ENCODE results near the gene CHRD. TPM values are rescaled to one million over a fixed set of nuclear protein-coding genes. Genes with fewer than 3 reads are reported as not detected.

Gene CHRD
- total and polyA plus RNA-seq, 10 donors: 5.2 to 26.5 (median 14.9) TPM

DNA sequence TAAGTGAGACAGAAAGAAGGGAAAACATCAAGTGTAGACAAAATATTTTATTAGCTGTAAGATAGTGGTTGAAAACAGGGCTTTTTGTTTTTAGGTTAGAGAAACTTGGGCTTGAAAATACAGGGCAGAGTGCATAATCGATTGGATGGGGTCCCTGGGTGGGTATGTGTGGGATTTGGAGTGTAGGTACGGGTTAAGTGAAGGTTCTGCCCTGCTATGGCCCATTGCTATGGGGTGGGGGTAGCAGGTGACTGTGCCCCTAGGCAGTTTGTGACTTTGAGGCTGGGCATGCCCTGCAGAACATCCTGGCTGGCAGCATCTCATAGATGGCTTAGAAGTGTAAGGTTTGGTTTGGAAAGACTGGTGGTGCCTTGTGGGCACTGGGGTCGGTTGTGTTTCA lies 46.2 kb upstream of the CHRD start:
- no peak for DNase-seq
- H3K4me3 ChIP-seq: no peak overlapping the region
- TF ChIP-seq POLR2AphosphoS5 (IDR thresholded peaks at IDR 0.05) (peak in 1 of 3 donors; percentile 17), POLR2A (IDR thresholded peaks at IDR 0.05) (no peak)
- peaks cover 8 to 70% (median 38%) of the 10 kb centered on the region in 6 donors for H3K4me1 ChIP-seq
- WGBS, 5 donors: 76 to 88% (median 80%) methylated on average over 2 to 3 of the region's 3 CpGs
- H3K27ac ChIP-seq: peak overlapping the region in 2 of 8 donors; percentile 0 to 93
- no peaks in the 10 kb centered on the region for H3K9me3 ChIP-seq
- H3K36me3 ChIP-seq: peaks cover 10 to 68% (median 66%) of the 10 kb centered on the region in 6 donors
- peaks cover 0 to 5% (median 0%) of the 10 kb centered on the region in 7 donors for H3K27me3 ChIP-seq (replicated peaks in 1 of 7)
- intact Hi-C loops (cut with DNase I; ENCODE audit: low total_unique reads): no loop called here

DNA sequence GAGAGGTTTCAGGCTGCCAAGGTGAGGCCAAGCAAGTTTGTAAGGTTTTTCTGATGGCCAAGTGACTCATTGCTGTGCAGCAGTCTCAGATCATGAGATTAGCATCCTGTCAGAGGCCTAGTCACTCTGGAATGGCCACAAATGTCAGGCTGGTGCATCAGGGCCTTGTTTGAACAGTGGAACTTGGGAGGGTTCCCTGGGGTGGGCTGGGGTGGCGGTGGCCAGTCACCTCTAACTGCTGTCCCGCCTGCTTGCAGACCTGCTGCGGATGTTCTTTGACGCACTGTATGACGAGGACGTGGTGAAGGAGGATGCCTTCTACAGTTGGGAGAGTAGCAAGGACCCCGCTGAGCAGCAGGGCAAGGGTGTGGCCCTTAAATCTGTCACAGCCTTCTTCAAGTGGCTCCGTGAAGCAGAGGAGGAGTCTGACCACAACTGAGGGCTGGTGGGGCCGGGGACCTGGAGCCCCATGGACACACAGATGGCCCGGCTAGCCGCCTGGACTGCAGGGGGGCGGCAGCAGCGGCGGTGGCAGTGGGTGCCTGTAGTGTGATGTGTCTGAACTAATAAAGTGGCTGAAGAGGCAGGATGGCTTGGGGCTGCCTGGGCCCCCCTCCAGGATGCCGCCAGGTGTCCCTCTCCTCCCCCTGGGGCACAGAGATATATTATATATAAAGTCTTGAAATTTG lies 45.2 kb upstream of the CHRD start:
- TF ChIP-seq POLR2A (IDR thresholded peaks at IDR 0.05) (no peak), POLR2AphosphoS5 (IDR thresholded peaks at IDR 0.05) (peak in 1 of 3 donors; percentile 72)
- TF ChIP-seq, protein P1, sequence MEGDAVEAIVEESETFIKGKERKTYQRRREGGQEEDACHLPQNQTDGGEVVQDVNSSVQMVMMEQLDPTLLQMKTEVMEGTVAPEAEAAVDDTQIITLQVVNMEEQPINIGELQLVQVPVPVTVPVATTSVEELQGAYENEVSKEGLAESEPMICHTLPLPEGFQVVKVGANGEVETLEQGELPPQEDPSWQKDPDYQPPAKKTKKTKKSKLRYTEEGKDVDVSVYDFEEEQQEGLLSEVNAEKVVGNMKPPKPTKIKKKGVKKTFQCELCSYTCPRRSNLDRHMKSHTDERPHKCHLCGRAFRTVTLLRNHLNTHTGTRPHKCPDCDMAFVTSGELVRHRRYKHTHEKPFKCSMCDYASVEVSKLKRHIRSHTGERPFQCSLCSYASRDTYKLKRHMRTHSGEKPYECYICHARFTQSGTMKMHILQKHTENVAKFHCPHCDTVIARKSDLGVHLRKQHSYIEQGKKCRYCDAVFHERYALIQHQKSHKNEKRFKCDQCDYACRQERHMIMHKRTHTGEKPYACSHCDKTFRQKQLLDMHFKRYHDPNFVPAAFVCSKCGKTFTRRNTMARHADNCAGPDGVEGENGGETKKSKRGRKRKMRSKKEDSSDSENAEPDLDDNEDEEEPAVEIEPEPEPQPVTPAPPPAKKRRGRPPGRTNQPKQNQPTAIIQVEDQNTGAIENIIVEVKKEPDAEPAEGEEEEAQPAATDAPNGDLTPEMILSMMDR (IDR thresholded peaks at IDR 0.05 in 8 of 11, conservative IDR thresholded peaks at IDR 0.05 in 3 of 11): no peak
- 74 to 89% (median 79%) methylated on average over 15 of the region's 15 CpGs for WGBS, 5 donors
- Histone ChIP-seq H3K36me3 (peaks cover 3 to 61% (median 57%) of the 10 kb centered on the region in 6 donors), H3K9me3 (no peaks in the 10 kb centered on the region), H3K27ac (peak overlapping the region in 6 of 8 donors; percentile 85 to 95 (median 92)), H3K4me3 (no peak overlapping the region), H3K27me3 (replicated peaks in 1 of 7) (peaks cover 0 to 5% (median 0%) of the 10 kb centered on the region in 7 donors), H3K4me1 (peaks cover 8 to 73% (median 41%) of the 10 kb centered on the region in 6 donors)
- no peak for DNase-seq
- intact Hi-C loops (cut with DNase I; ENCODE audit: low total_unique reads): no loop called here

DNA sequence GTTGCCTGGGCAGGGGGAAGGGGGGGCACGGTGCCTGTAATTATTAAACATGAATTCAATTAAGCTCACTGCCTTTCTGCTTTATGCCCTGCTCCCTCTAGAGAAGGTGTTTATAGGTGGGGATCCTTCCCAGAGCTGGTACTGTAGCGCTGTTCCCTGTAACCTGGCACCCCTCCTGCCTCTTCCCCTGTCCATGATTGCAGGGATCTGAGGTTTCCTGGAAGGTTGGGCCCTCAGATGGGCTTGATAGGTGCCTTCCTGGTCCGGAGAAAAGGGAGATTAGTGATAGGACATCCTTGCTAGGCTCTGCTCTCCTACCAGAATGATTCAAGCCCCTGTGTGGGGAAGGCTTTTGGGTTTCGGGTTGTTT lies 44.6 kb upstream of the CHRD start:
- no peak for DNase-seq
- H3K27me3 ChIP-seq (replicated peaks in 1 of 7): peaks cover 0 to 5% (median 0%) of the 10 kb centered on the region in 7 donors
- intact Hi-C loops (cut with DNase I; ENCODE audit: low total_unique reads): no loop called here
- peaks cover 3 to 57% (median 50%) of the 10 kb centered on the region in 6 donors for H3K36me3 ChIP-seq
- TF ChIP-seq POLR2A (IDR thresholded peaks at IDR 0.05): no peak
- TF ChIP-seq POLR2AphosphoS5 (IDR thresholded peaks at IDR 0.05): no peak
- TF ChIP-seq, protein P1 (IDR thresholded peaks at IDR 0.05 in 8 of 11, conservative IDR thresholded peaks at IDR 0.05 in 3 of 11): no peak
- WGBS, 5 donors: 40 to 64% (median 56%) methylated on average over 4 of the region's 4 CpGs
- H3K4me1 ChIP-seq: peaks cover 8 to 73% (median 41%) of the 10 kb centered on the region in 6 donors
- H3K27ac ChIP-seq: peak overlapping the region; percentile 83 to 95 (median 89)
- H3K4me3 ChIP-seq: peak overlapping the region in 6 of 8 donors; percentile 70 to 83 (median 78)
- no peaks in the 10 kb centered on the region for H3K9me3 ChIP-seq

DNA sequence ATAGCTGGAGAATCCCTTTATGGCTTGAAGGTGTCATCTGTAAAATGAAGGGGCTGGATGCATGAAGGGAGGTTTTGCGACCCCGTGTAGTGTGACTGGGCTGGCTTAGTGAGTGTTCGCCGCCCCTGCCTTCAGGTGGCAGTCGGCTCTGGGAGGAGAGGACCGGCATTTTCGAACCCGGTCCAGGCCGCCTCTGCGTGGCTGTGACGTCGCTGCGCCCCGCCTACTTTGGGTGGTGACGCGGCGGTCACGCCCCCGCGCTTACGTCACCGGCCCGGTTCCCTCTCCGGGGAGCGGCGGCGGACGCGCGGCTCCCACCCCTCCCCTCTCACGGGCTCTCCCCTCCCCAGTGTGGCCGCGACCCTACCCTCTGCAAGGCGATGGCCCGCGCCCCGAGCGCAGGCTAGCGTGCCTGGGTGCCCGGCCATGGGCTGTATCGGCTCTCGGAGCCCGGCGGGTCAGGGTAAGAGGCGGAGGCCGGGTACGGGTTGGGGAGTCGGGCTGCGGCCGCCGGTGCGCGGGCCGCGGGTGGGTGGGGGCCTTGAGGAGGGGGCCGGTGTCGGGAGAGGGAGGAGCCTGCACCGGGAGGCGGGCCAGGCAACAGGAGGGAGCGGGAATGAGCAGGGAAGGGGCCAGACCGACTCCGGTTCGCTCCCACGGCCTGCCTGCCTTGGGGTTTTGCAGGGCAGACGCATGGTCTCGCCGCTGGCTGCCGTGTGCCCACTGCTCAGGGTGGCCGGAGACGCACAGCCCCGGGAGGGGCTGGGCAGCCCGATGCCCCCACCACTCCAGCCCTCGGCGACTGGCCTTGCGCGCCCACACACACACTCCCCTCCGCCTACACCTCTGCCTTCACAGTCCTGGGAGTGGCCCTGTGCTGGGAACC lies 44.0 kb upstream of the CHRD start:
- H3K4me1 ChIP-seq: peaks cover 8 to 80% (median 41%) of the 10 kb centered on the region in 6 donors
- 0 to 3% (median 1%) methylated on average over 21 to 77 of the region's 77 CpGs for WGBS, 5 donors
- intact Hi-C loops (cut with DNase I; ENCODE audit: low total_unique reads): no loop called here
- peak; percentile 96 for DNase-seq
- peaks cover 0 to 5% (median 0%) of the 10 kb centered on the region in 7 donors for H3K27me3 ChIP-seq (replicated peaks in 1 of 7)
- H3K36me3 ChIP-seq: peaks cover 3 to 51% (median 44%) of the 10 kb centered on the region in 6 donors
- H3K4me3 ChIP-seq: peak overlapping the region; percentile 59 to 83 (median 75)
- H3K9me3 ChIP-seq: no peaks in the 10 kb centered on the region
- peak overlapping the region; percentile 83 to 95 (median 89) for H3K27ac ChIP-seq
- TF ChIP-seq, protein P1 (IDR thresholded peaks at IDR 0.05 in 8 of 11, conservative IDR thresholded peaks at IDR 0.05 in 3 of 11): peak in 1 of 11 experiments; percentile 10
- no peak for TF ChIP-seq POLR2A (IDR thresholded peaks at IDR 0.05)
- peak; percentile 91 to 96 (median 93) for TF ChIP-seq POLR2AphosphoS5 (IDR thresholded peaks at IDR 0.05)
